ENCODE results near the gene SPIRE1. TPM values are rescaled to one million over a fixed set of nuclear protein-coding genes. Genes with fewer than 3 reads are reported as not detected.

The SPIRE1 gene
- total RNA-seq, 1 donor from 2014 or later = 16.9 TPM

- Histone ChIP-seq H3K27me3 (no peaks in the 10 kb centered on the region), H3K36me3 (peaks cover 37 to 77% of the 10 kb centered on the region in 2 donors), H3K4me3 (no peak overlapping the region), H3K4me1 (no peaks in the 10 kb centered on the region), H3K9me3 (no peaks in the 10 kb centered on the region), H3K27ac (no peak overlapping the region)
- intact Hi-C loops (cut with DNase I) = no loop called here
- no peak for DNase-seq (ENCODE audit: low spot score in 2 of 2)
- TF ChIP-seq CTCF (IDR thresholded peaks at IDR 0.05) = no peak
Observed at GRCh38 chr18:12451428-12451827, 206.5 kb downstream of the SPIRE1 start.

GRCh38 chr18:12449051-12449785 is 208.7 kb downstream of the SPIRE1 start:
- intact Hi-C loops (cut with DNase I) = no loop called here
- Histone ChIP-seq H3K27ac (no peak overlapping the region), H3K4me3 (no peak overlapping the region), H3K36me3 (peaks cover 47 to 84% of the 10 kb centered on the region in 2 donors), H3K4me1 (no peaks in the 10 kb centered on the region), H3K9me3 (peaks cover 0 to 6% of the 10 kb centered on the region in 2 donors), H3K27me3 (no peaks in the 10 kb centered on the region)
- no peak for DNase-seq (ENCODE audit: low spot score in 2 of 2)
- TF ChIP-seq CTCF (IDR thresholded peaks at IDR 0.05) = no peak

GRCh38 chr18:12445554-12445953 is 212.4 kb downstream of the SPIRE1 start:
- intact Hi-C loops (cut with DNase I) = no loop called here
- DNase-seq (ENCODE audit: low spot score in 2 of 2) = peak in 1 of 2 donors; percentile 1
- no peak for TF ChIP-seq CTCF (IDR thresholded peaks at IDR 0.05)
- H3K27me3 ChIP-seq = no peaks in the 10 kb centered on the region
- H3K4me1 ChIP-seq = no peaks in the 10 kb centered on the region
- peaks cover 6 to 22% of the 10 kb centered on the region in 2 donors for H3K9me3 ChIP-seq
- no peak overlapping the region for H3K27ac ChIP-seq
- H3K36me3 ChIP-seq = peaks cover 27 to 77% of the 10 kb centered on the region in 2 donors
- H3K4me3 ChIP-seq = no peak overlapping the region

GRCh38 chr18:12443551-12443950 is 214.4 kb downstream of the SPIRE1 start:
- H3K4me1 ChIP-seq = no peaks in the 10 kb centered on the region
- peak in 1 of 2 donors; percentile 13 for DNase-seq (ENCODE audit: low spot score in 2 of 2)
- no peak overlapping the region for H3K4me3 ChIP-seq
- H3K27me3 ChIP-seq = no peaks in the 10 kb centered on the region
- intact Hi-C loops (cut with DNase I) = no loop called here
- H3K9me3 ChIP-seq = peaks cover 6 to 22% of the 10 kb centered on the region in 2 donors
- peaks cover 14 to 69% of the 10 kb centered on the region in 2 donors for H3K36me3 ChIP-seq
- H3K27ac ChIP-seq = no peak overlapping the region
- TF ChIP-seq CTCF (IDR thresholded peaks at IDR 0.05) = no peak

- intact Hi-C loops (cut with DNase I) = no loop called here
- peaks cover 18 to 67% of the 10 kb centered on the region in 2 donors for H3K36me3 ChIP-seq
Observed at GRCh38 chr18:12442946-12443345, 215.0 kb downstream of the SPIRE1 start.

More at GRCh38 chr18:12442946-12443345, 215.0 kb downstream of the SPIRE1 start:
- H3K27ac ChIP-seq = no peak overlapping the region
- TF ChIP-seq CTCF (IDR thresholded peaks at IDR 0.05) = no peak
- no peaks in the 10 kb centered on the region for H3K27me3 ChIP-seq
- H3K4me1 ChIP-seq = no peaks in the 10 kb centered on the region
- DNase-seq (ENCODE audit: low spot score in 2 of 2) = no peak
- H3K9me3 ChIP-seq = peaks cover 6 to 22% of the 10 kb centered on the region in 2 donors
- H3K4me3 ChIP-seq = no peak overlapping the region

All from ascending aorta (tissue), 2 donors.